RWPE1 (cell line): Measurements from ENCODE around the gene CKS1B.

Experiments used
- CTCF ChIA-PET: fragments of 350-600 bp; sonication (Branson Sonifier 250); formaldehyde crosslinking; extraction: SDS; loops from one replicate; lab custom pipeline; 2021; lab: Yijun Ruan, JAX
- POLR2A ChIA-PET: fragments of 400-600 bp; formaldehyde crosslinking; extraction: SDS; loops from one replicate; lab custom pipeline; 2020; ENCODE audit warnings: antibody characterized with exemption; ENCODE audit not compliant: low non-redundant PET; lab: Yijun Ruan, JAX
- DNase-seq: peaks from one replicate; pipeline ENCODE4 v3.0.0; 2012; ENCODE audit warnings: low spot score
- H3K27ac ChIP-seq: fragments of 450-650 bp; 2 replicates; pipeline ENCODE4 v1.5.1; 2017
- TF ChIP-seq, protein P1 (sequence below): fragments of 450-650 bp; conservative IDR thresholded peaks from 2 replicates; pipeline ENCODE4 v1.5.1; 2017; ENCODE audit warnings: low read depth, mild to moderate bottlenecking

The CKS1B gene

DNA sequence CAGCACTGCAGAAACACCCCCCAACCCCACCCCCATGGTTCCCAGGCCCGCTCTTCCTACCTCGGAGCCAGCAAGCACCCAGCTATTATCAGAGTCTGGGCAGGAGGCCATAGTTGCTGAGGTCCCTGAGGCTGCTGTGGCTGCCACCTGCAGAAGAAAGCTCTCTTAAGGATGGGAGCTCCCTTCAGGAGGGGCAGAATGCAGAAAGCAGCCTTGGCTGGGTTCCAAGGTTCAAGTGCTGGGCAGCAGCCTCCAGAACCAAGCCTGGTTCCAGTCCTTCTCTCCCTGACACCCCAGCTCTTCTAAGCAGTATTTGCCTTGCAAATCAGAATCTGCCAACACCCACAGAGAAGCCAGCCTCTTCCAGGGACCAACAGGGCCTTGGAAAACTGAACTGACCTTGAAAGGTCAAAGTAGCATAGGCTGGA is 20.9 kb upstream of the CKS1B start:
- no peak for DNase-seq
- ChIA-PET POLR2A (interaction anchor here (0.6 kb wide), 1 partner anchor 31 kb away, joined by 4 read pairs; no protein-coding TSS in a partner anchor), CTCF (interaction anchor here (0.5 to 0.6 kb wide), 2 partner anchors 22 to 108 kb away, joined by 4 to 5 read pairs; no protein-coding TSS in a partner anchor)
- TF ChIP-seq, protein P1, sequence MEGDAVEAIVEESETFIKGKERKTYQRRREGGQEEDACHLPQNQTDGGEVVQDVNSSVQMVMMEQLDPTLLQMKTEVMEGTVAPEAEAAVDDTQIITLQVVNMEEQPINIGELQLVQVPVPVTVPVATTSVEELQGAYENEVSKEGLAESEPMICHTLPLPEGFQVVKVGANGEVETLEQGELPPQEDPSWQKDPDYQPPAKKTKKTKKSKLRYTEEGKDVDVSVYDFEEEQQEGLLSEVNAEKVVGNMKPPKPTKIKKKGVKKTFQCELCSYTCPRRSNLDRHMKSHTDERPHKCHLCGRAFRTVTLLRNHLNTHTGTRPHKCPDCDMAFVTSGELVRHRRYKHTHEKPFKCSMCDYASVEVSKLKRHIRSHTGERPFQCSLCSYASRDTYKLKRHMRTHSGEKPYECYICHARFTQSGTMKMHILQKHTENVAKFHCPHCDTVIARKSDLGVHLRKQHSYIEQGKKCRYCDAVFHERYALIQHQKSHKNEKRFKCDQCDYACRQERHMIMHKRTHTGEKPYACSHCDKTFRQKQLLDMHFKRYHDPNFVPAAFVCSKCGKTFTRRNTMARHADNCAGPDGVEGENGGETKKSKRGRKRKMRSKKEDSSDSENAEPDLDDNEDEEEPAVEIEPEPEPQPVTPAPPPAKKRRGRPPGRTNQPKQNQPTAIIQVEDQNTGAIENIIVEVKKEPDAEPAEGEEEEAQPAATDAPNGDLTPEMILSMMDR = no peak
- H3K27ac ChIP-seq = no peak overlapping the region

DNA sequence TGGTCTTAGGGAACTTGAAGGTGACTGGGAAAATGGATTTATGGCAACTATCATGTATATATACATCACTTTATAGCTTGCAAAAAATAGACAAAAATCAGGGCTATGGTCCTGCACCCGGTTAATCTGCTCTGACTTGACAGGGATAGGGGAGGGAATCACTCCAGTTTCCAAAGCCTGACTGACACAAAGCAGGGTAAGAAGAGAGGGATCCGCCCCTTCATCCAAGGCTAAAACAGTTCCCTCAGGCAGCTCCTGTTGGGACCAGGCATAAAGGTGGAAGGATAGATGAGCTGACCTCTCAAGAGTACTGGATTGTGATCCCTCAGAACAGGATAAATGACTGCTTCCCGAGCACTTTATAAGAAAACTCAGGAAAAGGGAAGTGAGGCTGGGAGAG is 19.9 kb upstream of the CKS1B start:
- CTCF ChIA-PET = interaction anchor here (0.6 kb wide), 1 partner anchor 1008 kb away, joined by 3 read pairs; the partner anchor contains the start of gene DENND4B
- H3K27ac ChIP-seq = no peak overlapping the region
- TF ChIP-seq, protein P1 = no peak
- POLR2A ChIA-PET = no interaction called here
- no peak for DNase-seq

DNA sequence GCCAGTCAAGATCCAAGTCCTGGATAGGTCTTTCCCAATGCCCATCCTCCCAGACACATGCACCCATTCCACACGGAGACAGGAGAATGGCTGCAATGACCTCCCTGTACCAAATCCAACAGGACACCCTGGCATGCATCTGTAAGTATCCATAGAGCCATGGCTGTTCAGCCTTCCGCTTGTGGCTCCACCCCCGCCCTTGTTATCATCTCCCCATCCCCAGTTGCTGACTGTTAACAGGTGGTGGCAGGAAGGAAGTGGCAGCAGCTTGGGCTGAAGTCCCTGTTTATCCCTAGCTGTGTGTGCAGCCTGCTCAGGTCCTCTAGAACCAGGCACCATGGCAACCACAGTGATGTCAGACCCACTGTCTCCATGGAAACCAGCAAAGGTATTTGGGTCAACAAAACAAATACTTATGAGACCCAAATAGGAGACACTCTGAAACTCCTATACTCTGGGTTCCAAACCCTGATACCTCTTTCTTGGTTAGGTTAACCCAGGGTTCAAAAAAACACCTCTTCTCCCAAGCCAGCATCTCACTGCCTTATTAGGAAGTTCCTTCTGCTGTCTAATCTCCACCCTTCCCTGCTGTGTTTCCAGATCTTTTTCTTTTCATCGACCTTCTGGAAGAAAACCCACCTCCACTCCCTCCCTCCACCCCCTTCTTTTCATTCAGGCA is 19.3 kb upstream of the CKS1B start:
- peak overlapping the region; percentile 80 for H3K27ac ChIP-seq

DNA sequence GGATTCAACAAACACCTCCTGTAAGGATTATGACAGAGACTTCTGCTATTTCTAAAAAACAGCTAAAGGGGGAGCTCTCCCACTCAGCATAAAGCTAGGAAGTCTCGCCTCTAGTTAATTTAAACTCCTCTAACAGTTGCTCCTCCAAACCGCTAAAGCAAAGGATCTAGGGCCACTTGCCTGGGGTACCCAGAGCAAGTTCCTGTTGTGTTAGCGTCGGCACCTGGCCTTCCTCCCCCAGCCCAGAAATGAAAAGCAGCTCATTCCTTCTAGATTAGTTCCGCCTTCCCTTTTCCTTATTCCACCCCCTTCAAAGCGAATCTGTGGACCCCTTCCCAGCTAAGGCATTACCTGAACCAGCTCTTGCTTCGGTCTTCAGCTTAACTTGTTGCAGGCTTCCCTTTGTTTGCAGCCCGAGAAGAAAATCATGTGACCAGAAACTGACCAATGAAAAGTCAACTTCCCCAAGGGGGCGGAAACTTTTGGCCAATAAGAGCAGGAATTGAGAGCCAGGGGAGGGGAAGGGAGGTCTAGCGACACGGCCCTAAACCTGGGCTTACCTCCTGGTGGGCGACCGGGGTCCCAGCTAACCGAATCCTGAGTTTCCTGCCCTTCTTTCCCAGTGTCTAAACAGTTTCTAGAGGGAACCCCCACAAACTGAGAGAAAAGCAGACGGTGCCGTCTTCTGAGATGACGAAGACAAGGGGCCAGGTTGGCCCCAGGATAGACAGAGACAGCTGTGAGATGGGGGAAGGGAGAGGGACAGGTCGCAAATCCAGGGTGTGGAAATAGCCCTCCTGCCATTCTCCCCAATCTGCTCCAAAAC is 18.6 kb upstream of the CKS1B start, which contains the start of gene PBXIP1:
Gene PBXIP1, minus strand, starts transcription at position 382 of the 826 bp plus-strand sequence. CDS start 2,378 bp downstream, outside the sequence.
- peak; percentile 98 for DNase-seq
- POLR2A ChIA-PET = interaction anchor here (0.6 to 0.7 kb wide), 3 partner anchors 10 to 29 kb away, joined by 3 to 4 read pairs (median 3); partner anchors contain the start of gene SHC1
- H3K27ac ChIP-seq = peak within 1 kb of the TSS; percentile 80
- CTCF ChIA-PET = interaction anchor here (0.7 to 1.3 kb wide), 5 partner anchors 34 to 136 kb away, joined by 3 to 5 read pairs (median 4); partner anchors contain the start of gene LENEP
- TF ChIP-seq, protein P1 = peak; percentile 52

More for the DNA sequence above, 19.3 kb upstream of the CKS1B start:
- POLR2A ChIA-PET = interaction anchor here (0.6 to 0.7 kb wide), 3 partner anchors 9 to 30 kb away, joined by 3 to 4 read pairs (median 3); partner anchors contain the start of gene SHC1
- TF ChIP-seq, protein P1 = no peak
- CTCF ChIA-PET = interaction anchor here (0.7 to 1.3 kb wide), 3 partner anchors 38 to 137 kb away, joined by 3 to 4 read pairs (median 4); partner anchors contain the start of gene LENEP
- DNase-seq = no peak

DNA sequence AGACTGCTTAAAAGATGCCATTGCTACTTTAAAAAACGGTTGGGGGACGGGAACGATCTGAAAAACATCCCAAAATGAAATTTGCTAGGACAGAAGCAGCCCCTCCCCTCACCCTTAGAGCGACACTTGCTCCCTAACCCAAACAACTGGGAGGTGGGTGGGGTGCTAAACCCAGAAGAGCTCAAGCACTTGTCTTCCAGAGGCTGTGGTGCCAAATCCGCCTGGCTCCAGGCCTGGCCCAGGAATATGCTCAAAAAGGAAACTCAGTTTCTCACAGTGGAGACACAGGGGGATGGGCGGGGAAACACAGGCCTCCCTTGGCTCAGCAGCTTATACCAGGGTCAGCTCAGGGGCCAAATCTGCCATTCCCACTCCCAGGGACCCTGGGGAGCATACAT is 17.9 kb upstream of the CKS1B start:
- no peak for DNase-seq
- CTCF ChIA-PET = interaction anchor here (0.6 to 1.2 kb wide), 3 partner anchors 33 to 252 kb away, joined by 4 to 5 read pairs (median 4); partner anchors contain the start of gene MTX1
- POLR2A ChIA-PET = no interaction called here
- peak overlapping the region; percentile 80 for H3K27ac ChIP-seq
- TF ChIP-seq, protein P1 = no peak
